HG02943 (cell line): Measurements from ENCODE around the gene CZIB.
"Not testable (repeated sequence)": the region's sequence is repeated elsewhere in the genome, so short reads cannot be mapped to it uniquely, and the experiment has no call there.

ENCODE experiments used
- ATAC-seq: cut with Tn5 transposase; IDR thresholded peaks from one replicate; pipeline ENCODE4 v1.9.1; 2021; ENCODE audit warnings: mild to moderate bottlenecking, low read depth, moderate library complexity; ENCODE audit not compliant: unreplicated experiment

Gene CZIB

GRCh38 chr1:53195246-53196016 lies 25.0 kb downstream of the CZIB start:
- no peak for ATAC-seq

- ATAC-seq = no peak
These were observed 30.2 kb downstream of the CZIB start for GRCh38 chr1:53190210-53190611.

- no peak for ATAC-seq
These were observed 31.4 kb downstream of the CZIB start for GRCh38 chr1:53189061-53189460.

GRCh38 chr1:53188099-53188498 lies 32.3 kb downstream of the CZIB start:
- ATAC-seq = no peak

- no peak for ATAC-seq
These were observed 33.0 kb downstream of the CZIB start for GRCh38 chr1:53187401-53187800.

GRCh38 chr1:53186533-53186932 lies 33.9 kb downstream of the CZIB start:
- ATAC-seq = no peak

- ATAC-seq = not testable (repeated sequence)
These were observed 34.5 kb downstream of the CZIB start for GRCh38 chr1:53185955-53186297.

GRCh38 chr1:53183095-53183990 lies 37.1 kb downstream of the CZIB start:
- ATAC-seq = no peak

- no peak for ATAC-seq
These were observed 37.7 kb downstream of the CZIB start for GRCh38 chr1:53182716-53183094.

- no peak for ATAC-seq
These were observed 38.3 kb downstream of the CZIB start for GRCh38 chr1:53182111-53182593.

GRCh38 chr1:53180951-53181350 lies 39.5 kb downstream of the CZIB start:
- no peak for ATAC-seq

GRCh38 chr1:53180226-53180625 lies 40.2 kb downstream of the CZIB start:
- ATAC-seq = no peak

- ATAC-seq = no peak
These were observed 43.8 kb downstream of the CZIB start for GRCh38 chr1:53176452-53177208.

GRCh38 chr1:53174971-53175913 lies 45.2 kb downstream of the CZIB start:
- ATAC-seq = no peak

GRCh38 chr1:53172426-53173128 lies 47.9 kb downstream of the CZIB start:
- ATAC-seq = no peak

GRCh38 chr1:53166912-53167311 lies 53.5 kb downstream of the CZIB start:
- no peak for ATAC-seq

GRCh38 chr1:53166366-53166765 lies 54.1 kb downstream of the CZIB start:
- ATAC-seq = no peak

GRCh38 chr1:53165408-53165961 lies 54.9 kb downstream of the CZIB start:
- no peak for ATAC-seq
